ENCODE measurements around the gene DLGAP1. TPM values are rescaled to one million over a fixed set of nuclear protein-coding genes. Genes with fewer than 3 reads are reported as not detected.

DLGAP1 gene
- total RNA-seq, 4 donors from 2014 or later = 0.13 to 6.2 (median 0.53) TPM

- in situ Hi-C loops (cut with MboI; ENCODE audit: low sequenced_read_pairs in 4 of 4) = no loop called here
- H3K36me3 ChIP-seq = no peaks in the 10 kb centered on the region
- intact Hi-C loops (cut with DNase I; ENCODE audit: low total_unique reads) = no loop called here
- H3K27ac ChIP-seq = no peak overlapping the region
- DNase-seq (no peak), ATAC-seq (no peak)
- peaks cover 0 to 7% (median 0%) of the 10 kb centered on the region in 3 donors for H3K9me3 ChIP-seq
- no peaks in the 10 kb centered on the region for H3K27me3 ChIP-seq
- no peaks in the 10 kb centered on the region for H3K4me1 ChIP-seq
- TF ChIP-seq POLR2A (IDR thresholded peaks at IDR 0.05) (no peak), CTCF (IDR thresholded peaks at IDR 0.05 in 4 of 5, conservative IDR thresholded peaks at IDR 0.05 in 1 of 5) (no peak)
- no peak overlapping the region for H3K4me3 ChIP-seq
Observed at GRCh38 chr18:3689986-3690763, 764.9 kb downstream of the DLGAP1 start.

DNA sequence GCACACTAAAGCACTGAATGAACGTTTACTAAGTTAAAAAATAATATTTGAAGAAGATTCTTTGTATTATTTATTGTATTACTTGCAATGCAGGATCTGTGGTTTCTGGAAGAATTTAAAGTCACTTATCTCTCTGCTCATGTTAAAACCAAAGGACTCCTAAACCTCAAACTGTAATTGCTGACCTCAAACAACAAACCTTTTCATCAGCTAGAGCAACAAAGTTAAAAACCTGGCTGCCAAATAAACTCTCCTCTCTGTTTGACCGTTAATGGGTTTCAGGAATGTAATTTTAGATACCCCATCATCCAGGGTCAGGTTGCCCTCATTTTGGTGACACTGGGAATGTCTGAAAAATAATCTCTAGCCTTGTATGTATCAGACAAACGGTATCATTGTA, 766.0 kb downstream of the DLGAP1 start:
- DNase-seq (no peak), ATAC-seq (no peak)
- intact Hi-C loops (cut with DNase I; ENCODE audit: low total_unique reads) = no loop called here
- peaks cover 0 to 7% (median 0%) of the 10 kb centered on the region in 3 donors for H3K9me3 ChIP-seq
- H3K36me3 ChIP-seq = no peaks in the 10 kb centered on the region
- H3K4me3 ChIP-seq = no peak overlapping the region
- no peak overlapping the region for H3K27ac ChIP-seq
- TF ChIP-seq POLR2A (IDR thresholded peaks at IDR 0.05) (no peak), CTCF (IDR thresholded peaks at IDR 0.05 in 4 of 5, conservative IDR thresholded peaks at IDR 0.05 in 1 of 5) (no peak)
- H3K27me3 ChIP-seq = no peaks in the 10 kb centered on the region
- in situ Hi-C loops (cut with MboI; ENCODE audit: low sequenced_read_pairs in 4 of 4) = no loop called here
- no peaks in the 10 kb centered on the region for H3K4me1 ChIP-seq

- no peaks in the 10 kb centered on the region for H3K36me3 ChIP-seq
- ATAC-seq = no peak
- TF ChIP-seq CTCF (IDR thresholded peaks at IDR 0.05 in 4 of 5, conservative IDR thresholded peaks at IDR 0.05 in 1 of 5) (no peak), POLR2A (IDR thresholded peaks at IDR 0.05) (no peak)
- H3K9me3 ChIP-seq = peaks cover 0 to 7% (median 0%) of the 10 kb centered on the region in 3 donors
- DNase-seq = no peak
- H3K4me1 ChIP-seq = no peaks in the 10 kb centered on the region
- intact Hi-C loops (cut with DNase I; ENCODE audit: low total_unique reads) (no loop called here), in situ Hi-C loops (cut with MboI; ENCODE audit: low sequenced_read_pairs in 4 of 4) (no loop called here)
- no peaks in the 10 kb centered on the region for H3K27me3 ChIP-seq
- no peak overlapping the region for H3K27ac ChIP-seq
- no peak overlapping the region for H3K4me3 ChIP-seq
Observed at GRCh38 chr18:3688690-3689089, 766.4 kb downstream of the DLGAP1 start.

GRCh38 chr18:3683483-3683882, 771.6 kb downstream of the DLGAP1 start:
- Histone ChIP-seq H3K4me1 (no peaks in the 10 kb centered on the region), H3K36me3 (no peaks in the 10 kb centered on the region), H3K27me3 (no peaks in the 10 kb centered on the region), H3K9me3 (peaks cover 0 to 7% (median 0%) of the 10 kb centered on the region in 3 donors), H3K27ac (no peak overlapping the region), H3K4me3 (no peak overlapping the region)
- ATAC-seq (no peak), DNase-seq (no peak)
- in situ Hi-C loops (cut with MboI; ENCODE audit: low sequenced_read_pairs in 4 of 4) (no loop called here), intact Hi-C loops (cut with DNase I; ENCODE audit: low total_unique reads) (no loop called here)
- TF ChIP-seq CTCF (IDR thresholded peaks at IDR 0.05 in 4 of 5, conservative IDR thresholded peaks at IDR 0.05 in 1 of 5) (no peak), POLR2A (IDR thresholded peaks at IDR 0.05) (no peak)
